Rectal smooth muscle tissue (tissue), 1 donor: Measurements from ENCODE around the gene KPTN.

ENCODE experiments used
- H3K27ac ChIP-seq: one replicate; pipeline ENCODE4 v1.7.0; 2013; ENCODE audit warnings: low read depth, low read length, inconsistent platforms
- H3K27me3 ChIP-seq: one replicate; pipeline ENCODE4 v1.7.0; 2013; ENCODE audit warnings: low read length; ENCODE audit not compliant: control insufficient read depth, insufficient read depth
- H3K36me3 ChIP-seq: one replicate; pipeline ENCODE4 v1.7.0; 2013; ENCODE audit warnings: low read length; ENCODE audit not compliant: control insufficient read depth, insufficient read depth
- H3K4me1 ChIP-seq: one replicate; pipeline ENCODE4 v1.7.0; 2013; ENCODE audit warnings: low read length; ENCODE audit not compliant: control insufficient read depth, insufficient read depth
- H3K4me3 ChIP-seq: one replicate; pipeline ENCODE4 v1.7.0; 2013; ENCODE audit warnings: low read length
- H3K9ac ChIP-seq: one replicate; pipeline ENCODE4 v1.7.0; 2013; ENCODE audit warnings: low read length

Gene KPTN

DNA sequence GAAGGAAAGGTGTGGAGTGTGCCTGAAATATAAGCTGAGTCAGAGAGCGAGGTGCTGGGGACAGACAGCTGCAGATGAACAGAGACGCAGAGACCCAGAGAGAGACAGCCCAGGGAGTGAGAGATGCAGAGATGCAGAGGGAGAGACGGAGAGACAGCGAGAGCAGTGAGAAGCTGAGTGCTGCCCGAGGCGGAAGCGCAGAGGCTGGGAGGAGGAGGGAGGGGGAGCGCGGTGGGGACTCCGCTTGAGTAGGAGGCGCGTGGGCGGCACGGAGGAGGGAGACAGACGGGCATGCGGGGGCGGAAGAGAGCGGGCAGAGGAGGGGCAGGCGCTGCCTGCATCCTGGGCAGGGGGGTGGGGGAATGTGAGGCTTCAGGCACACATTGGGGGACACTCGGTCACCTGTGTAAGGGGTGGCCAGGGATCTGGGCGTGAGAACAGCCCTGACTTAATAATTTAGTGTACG, 38.0 kb downstream of the KPTN start:
- Histone ChIP-seq H3K36me3 (no peaks in the 10 kb centered on the region), H3K9ac (no peak overlapping the region), H3K27ac (no peak overlapping the region), H3K27me3 (peaks cover 22% of the 10 kb centered on the region), H3K4me3 (peak overlapping the region; percentile 1), H3K4me1 (peaks cover 3% of the 10 kb centered on the region)

DNA sequence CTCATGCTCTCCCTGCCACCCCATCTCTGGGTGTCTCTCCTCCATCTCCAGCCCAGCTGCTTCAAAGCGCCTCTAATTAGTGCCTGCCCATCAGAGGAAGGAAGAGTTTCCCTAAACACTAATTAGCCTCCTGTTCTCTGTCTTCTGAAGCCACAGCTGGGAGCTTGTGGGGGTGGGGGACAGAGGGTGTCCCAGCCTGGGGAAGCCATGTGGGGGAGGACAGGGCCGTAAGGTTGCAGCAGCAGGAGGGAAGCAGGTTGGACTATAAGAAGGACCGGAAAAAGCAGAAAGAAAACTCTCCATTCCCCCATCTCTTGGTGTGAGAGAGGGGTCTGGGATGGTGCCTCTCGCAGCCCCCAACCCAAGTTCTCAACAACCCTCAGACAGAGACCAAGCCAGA, 38.5 kb downstream of the KPTN start:
- H3K4me1 ChIP-seq: peaks cover 3% of the 10 kb centered on the region
- peak overlapping the region; percentile 1 for H3K4me3 ChIP-seq
- H3K9ac ChIP-seq: no peak overlapping the region
- H3K27me3 ChIP-seq: peaks cover 22% of the 10 kb centered on the region
- no peaks in the 10 kb centered on the region for H3K36me3 ChIP-seq
- no peak overlapping the region for H3K27ac ChIP-seq

DNA sequence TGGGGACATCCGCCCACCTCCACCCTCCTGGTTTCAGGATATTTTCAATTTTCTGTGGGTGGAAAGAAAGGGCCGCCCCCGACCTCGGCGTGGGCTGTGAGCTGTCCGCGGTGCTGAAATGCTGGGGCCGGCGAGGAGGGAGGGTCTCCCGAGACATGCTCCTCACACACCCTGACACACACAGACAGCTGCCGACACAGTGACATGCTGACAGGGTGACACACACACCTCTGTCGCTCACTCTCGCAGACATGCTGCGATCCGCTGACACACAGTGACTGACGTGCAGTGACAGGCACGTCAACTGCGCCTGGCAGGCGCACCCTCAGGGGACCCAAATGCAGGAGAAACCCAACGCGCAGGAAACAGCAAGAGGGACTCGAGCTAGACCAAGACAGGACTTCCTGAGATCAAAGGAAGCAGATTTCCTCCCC, 39.6 kb downstream of the KPTN start:
- Histone ChIP-seq H3K36me3 (no peaks in the 10 kb centered on the region), H3K9ac (no peak overlapping the region), H3K27me3 (peaks cover 22% of the 10 kb centered on the region), H3K4me3 (no peak overlapping the region), H3K4me1 (peaks cover 3% of the 10 kb centered on the region), H3K27ac (no peak overlapping the region)

DNA sequence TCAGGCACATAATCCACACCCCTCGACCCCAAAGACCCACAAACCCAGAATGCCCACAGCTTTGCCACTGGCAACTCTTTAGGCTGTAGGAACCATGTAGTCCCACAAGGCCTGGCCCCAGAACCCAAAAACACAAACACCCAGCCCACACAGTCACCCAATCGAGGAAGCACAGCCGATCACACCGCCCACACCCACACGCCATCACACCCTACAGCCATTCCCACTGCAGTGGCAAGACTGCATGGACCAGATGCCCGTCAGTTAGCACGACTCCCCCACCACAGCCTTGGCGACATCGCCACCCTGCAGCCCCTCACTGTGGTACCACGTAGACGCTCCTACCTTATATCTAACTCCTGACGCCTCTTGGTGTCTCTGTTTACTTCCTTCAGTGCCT, 40.7 kb downstream of the KPTN start:
- H3K27me3 ChIP-seq: peaks cover 18% of the 10 kb centered on the region
- no peak overlapping the region for H3K27ac ChIP-seq

GRCh38 chr19:47438793-47439220, 45.2 kb downstream of the KPTN start:
- Histone ChIP-seq H3K4me3 (no peak overlapping the region), H3K4me1 (no peaks in the 10 kb centered on the region), H3K27me3 (no peaks in the 10 kb centered on the region), H3K36me3 (no peaks in the 10 kb centered on the region), H3K9ac (no peak overlapping the region), H3K27ac (no peak overlapping the region)

More for the DNA sequence above, 40.7 kb downstream of the KPTN start:
- Histone ChIP-seq H3K4me1 (peaks cover 3% of the 10 kb centered on the region), H3K36me3 (no peaks in the 10 kb centered on the region), H3K4me3 (no peak overlapping the region), H3K9ac (no peak overlapping the region)

GRCh38 chr19:47437500-47437899, 46.5 kb downstream of the KPTN start:
- Histone ChIP-seq H3K9ac (no peak overlapping the region), H3K36me3 (no peaks in the 10 kb centered on the region), H3K4me1 (no peaks in the 10 kb centered on the region), H3K27me3 (no peaks in the 10 kb centered on the region), H3K27ac (no peak overlapping the region), H3K4me3 (no peak overlapping the region)

DNA sequence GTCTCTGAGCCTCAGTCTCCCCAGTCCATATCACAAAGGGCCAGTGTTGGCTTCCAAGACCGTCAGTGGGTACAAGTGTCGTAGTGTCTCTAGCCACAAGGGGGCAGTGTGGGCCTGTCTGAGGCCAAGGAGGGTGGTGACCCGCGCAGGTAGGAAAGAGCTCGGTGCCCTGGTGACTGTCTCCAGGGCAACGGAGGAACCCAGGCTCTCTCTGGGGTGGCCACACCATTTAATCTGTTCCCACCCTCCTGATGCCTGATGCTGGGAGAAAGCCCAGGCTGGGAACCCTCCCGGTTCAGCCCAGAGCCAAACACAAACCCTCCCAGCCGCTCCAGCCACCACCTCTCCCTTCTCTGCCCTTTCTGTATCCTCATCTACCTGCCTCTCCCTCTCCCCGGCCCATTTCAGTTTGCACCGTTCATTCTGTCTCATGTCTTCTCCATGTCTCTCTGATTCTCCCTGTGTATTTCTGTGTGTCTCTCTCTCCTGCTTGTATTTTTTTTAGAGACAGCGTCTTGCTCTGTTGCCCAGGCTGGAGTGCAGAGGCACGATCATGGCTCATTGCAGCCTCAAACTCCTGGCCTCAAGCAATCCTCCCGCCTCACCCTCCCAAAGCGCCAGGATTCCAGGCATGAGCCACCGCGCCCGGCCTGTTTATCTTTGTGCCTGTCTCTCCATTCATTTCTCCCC, 47.2 kb downstream of the KPTN start:
- H3K9ac ChIP-seq: no peak overlapping the region
- no peak overlapping the region for H3K4me3 ChIP-seq
- no peaks in the 10 kb centered on the region for H3K27me3 ChIP-seq
- no peaks in the 10 kb centered on the region for H3K36me3 ChIP-seq
- H3K27ac ChIP-seq: no peak overlapping the region
- no peaks in the 10 kb centered on the region for H3K4me1 ChIP-seq

GRCh38 chr19:47435883-47436417, 48.1 kb downstream of the KPTN start:
- Histone ChIP-seq H3K27me3 (no peaks in the 10 kb centered on the region), H3K36me3 (no peaks in the 10 kb centered on the region), H3K4me3 (no peak overlapping the region)

GRCh38 chr19:47435196-47435595, 48.8 kb downstream of the KPTN start:
- no peak overlapping the region for H3K9ac ChIP-seq
- H3K27ac ChIP-seq: no peak overlapping the region
- no peaks in the 10 kb centered on the region for H3K4me1 ChIP-seq
- no peaks in the 10 kb centered on the region for H3K27me3 ChIP-seq
- H3K4me3 ChIP-seq: no peak overlapping the region
- no peaks in the 10 kb centered on the region for H3K36me3 ChIP-seq

More at GRCh38 chr19:47435883-47436417, 48.1 kb downstream of the KPTN start:
- no peak overlapping the region for H3K27ac ChIP-seq
- no peaks in the 10 kb centered on the region for H3K4me1 ChIP-seq
- H3K9ac ChIP-seq: no peak overlapping the region

DNA sequence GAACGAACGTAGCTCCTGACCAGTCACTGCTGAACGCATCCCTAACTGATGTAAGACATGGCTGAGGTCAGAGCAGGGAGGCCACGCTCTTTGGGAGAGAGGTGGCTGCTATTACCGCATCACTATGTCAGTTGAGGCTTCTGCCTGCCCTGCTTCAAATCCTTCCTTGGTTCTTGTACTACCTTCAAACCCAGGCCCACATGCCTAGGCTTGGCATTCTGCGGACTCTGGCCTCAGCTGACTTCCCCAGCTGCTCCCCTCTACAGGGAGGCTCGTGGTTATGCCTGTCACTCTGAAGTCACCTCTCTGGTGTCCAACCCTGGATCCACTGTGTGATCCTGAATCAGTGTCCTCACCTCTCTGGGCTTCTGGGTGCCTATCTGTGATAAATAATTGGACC, 49.9 kb downstream of the KPTN start:
- no peaks in the 10 kb centered on the region for H3K27me3 ChIP-seq
- H3K9ac ChIP-seq: no peak overlapping the region
- no peaks in the 10 kb centered on the region for H3K36me3 ChIP-seq
- no peak overlapping the region for H3K27ac ChIP-seq
- H3K4me1 ChIP-seq: no peaks in the 10 kb centered on the region
- no peak overlapping the region for H3K4me3 ChIP-seq

GRCh38 chr19:47433121-47433520, 50.9 kb downstream of the KPTN start:
- no peaks in the 10 kb centered on the region for H3K27me3 ChIP-seq

DNA sequence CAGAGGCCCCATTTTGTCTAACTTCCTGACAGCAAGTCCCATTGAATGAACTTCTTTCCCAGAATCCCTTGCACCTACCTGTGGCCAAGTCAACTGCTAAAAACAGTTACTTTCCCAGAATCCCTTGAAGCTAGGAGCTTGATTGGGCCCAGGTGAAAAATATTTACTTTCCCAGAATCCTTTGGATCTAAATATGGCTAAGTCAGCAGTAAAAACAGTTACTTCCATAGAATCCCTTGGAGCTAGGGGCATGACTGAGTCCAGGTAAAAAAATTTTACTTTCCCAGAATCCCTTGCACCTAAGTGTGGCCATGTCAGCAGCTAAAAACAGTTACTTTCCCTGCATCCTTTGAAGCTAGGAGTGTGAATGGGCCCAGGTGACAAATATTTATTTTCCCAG, 51.5 kb downstream of the KPTN start:
- Histone ChIP-seq H3K4me3 (no peak overlapping the region), H3K27ac (no peak overlapping the region), H3K9ac (no peak overlapping the region), H3K36me3 (no peaks in the 10 kb centered on the region), H3K27me3 (no peaks in the 10 kb centered on the region), H3K4me1 (peaks cover 10% of the 10 kb centered on the region)

More at GRCh38 chr19:47433121-47433520, 50.9 kb downstream of the KPTN start:
- H3K4me1 ChIP-seq: peaks cover 4% of the 10 kb centered on the region
- H3K27ac ChIP-seq: no peak overlapping the region
- no peak overlapping the region for H3K9ac ChIP-seq
- no peaks in the 10 kb centered on the region for H3K36me3 ChIP-seq
- H3K4me3 ChIP-seq: no peak overlapping the region

DNA sequence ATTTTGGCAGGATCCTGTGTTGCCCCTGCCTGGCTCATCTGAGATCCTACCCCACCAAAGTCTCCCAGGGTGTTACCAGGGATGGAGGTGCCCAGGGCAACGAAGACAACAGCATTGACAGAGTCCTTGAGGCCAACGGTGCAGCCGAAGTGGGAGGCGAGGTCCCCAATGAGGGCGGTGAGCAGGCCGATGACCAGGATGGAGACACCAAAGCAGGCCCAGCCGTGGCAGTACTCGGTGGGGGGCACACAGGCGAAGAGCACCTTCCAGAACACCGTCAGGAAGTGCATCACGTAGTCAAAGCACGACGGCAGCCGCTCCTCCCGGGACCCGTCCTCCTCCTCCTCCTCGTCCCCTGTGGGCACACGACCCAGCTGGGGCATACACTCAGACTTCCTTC, 51.9 kb downstream of the KPTN start:
- Histone ChIP-seq H3K4me1 (peaks cover 10% of the 10 kb centered on the region), H3K27me3 (no peaks in the 10 kb centered on the region), H3K27ac (no peak overlapping the region), H3K9ac (no peak overlapping the region), H3K4me3 (no peak overlapping the region), H3K36me3 (no peaks in the 10 kb centered on the region)
